ENCODE data around the gene GLT1D1. TPM values are rescaled to one million over a fixed set of nuclear protein-coding genes. Genes with fewer than 3 reads are reported as not detected.

Gene GLT1D1
- total RNA-seq, 1 experiment from 2014 or later: 4.2 TPM

- no peaks in the 10 kb centered on the region for H3K36me3 ChIP-seq
- H3K9me3 ChIP-seq: no peaks in the 10 kb centered on the region
- no peaks in the 10 kb centered on the region for H3K27me3 ChIP-seq
- H3K4me3 ChIP-seq: no peak overlapping the region
- DNase-seq: no peak
These were observed 65.4 kb downstream of the GLT1D1 start for GRCh38 chr12:128918481-128919260.

- H3K27me3 ChIP-seq: no peaks in the 10 kb centered on the region
- H3K36me3 ChIP-seq: no peaks in the 10 kb centered on the region
- DNase-seq: peak; percentile 66
These were observed 67.2 kb downstream of the GLT1D1 start for GRCh38 chr12:128920468-128920867.

GRCh38 chr12:128928361-128928760 lies 75.1 kb downstream of the GLT1D1 start:
- Histone ChIP-seq H3K4me3 (no peak overlapping the region), H3K9me3 (no peaks in the 10 kb centered on the region), H3K36me3 (no peaks in the 10 kb centered on the region), H3K27me3 (no peaks in the 10 kb centered on the region)
- DNase-seq: no peak

More at GRCh38 chr12:128920468-128920867, 67.2 kb downstream of the GLT1D1 start:
- Histone ChIP-seq H3K4me3 (no peak overlapping the region), H3K9me3 (no peaks in the 10 kb centered on the region)

GRCh38 chr12:128929057-128929456 lies 75.8 kb downstream of the GLT1D1 start:
- no peak for DNase-seq
- H3K9me3 ChIP-seq: no peaks in the 10 kb centered on the region
- H3K4me3 ChIP-seq: no peak overlapping the region
- no peaks in the 10 kb centered on the region for H3K36me3 ChIP-seq
- no peaks in the 10 kb centered on the region for H3K27me3 ChIP-seq

- H3K27me3 ChIP-seq: no peaks in the 10 kb centered on the region
These were observed 77.3 kb downstream of the GLT1D1 start for GRCh38 chr12:128930606-128931005.

GRCh38 chr12:128932521-128932920 lies 79.2 kb downstream of the GLT1D1 start:
- DNase-seq: no peak
- Histone ChIP-seq H3K4me3 (no peak overlapping the region), H3K9me3 (no peaks in the 10 kb centered on the region), H3K27me3 (no peaks in the 10 kb centered on the region), H3K36me3 (no peaks in the 10 kb centered on the region)

More at GRCh38 chr12:128930606-128931005, 77.3 kb downstream of the GLT1D1 start:
- Histone ChIP-seq H3K4me3 (no peak overlapping the region), H3K36me3 (no peaks in the 10 kb centered on the region), H3K9me3 (no peaks in the 10 kb centered on the region)
- no peak for DNase-seq

- Histone ChIP-seq H3K4me3 (no peak overlapping the region), H3K36me3 (no peaks in the 10 kb centered on the region), H3K27me3 (no peaks in the 10 kb centered on the region), H3K9me3 (no peaks in the 10 kb centered on the region)
- DNase-seq: no peak
These were observed 79.8 kb downstream of the GLT1D1 start for GRCh38 chr12:128933039-128933438.

- Histone ChIP-seq H3K9me3 (no peaks in the 10 kb centered on the region), H3K36me3 (no peaks in the 10 kb centered on the region), H3K4me3 (no peak overlapping the region), H3K27me3 (no peaks in the 10 kb centered on the region)
- no peak for DNase-seq
These were observed 80.6 kb downstream of the GLT1D1 start for GRCh38 chr12:128933926-128934325.

- DNase-seq: no peak
- Histone ChIP-seq H3K36me3 (no peaks in the 10 kb centered on the region), H3K4me3 (no peak overlapping the region), H3K27me3 (no peaks in the 10 kb centered on the region), H3K9me3 (no peaks in the 10 kb centered on the region)
These were observed 85.6 kb downstream of the GLT1D1 start for GRCh38 chr12:128938886-128939285.

- no peaks in the 10 kb centered on the region for H3K36me3 ChIP-seq
- H3K9me3 ChIP-seq: no peaks in the 10 kb centered on the region
- H3K4me3 ChIP-seq: no peak overlapping the region
- DNase-seq: no peak
- no peaks in the 10 kb centered on the region for H3K27me3 ChIP-seq
These were observed 87.0 kb downstream of the GLT1D1 start for GRCh38 chr12:128940090-128940888.

- H3K27me3 ChIP-seq: no peaks in the 10 kb centered on the region
- no peak overlapping the region for H3K4me3 ChIP-seq
- DNase-seq: no peak
- no peaks in the 10 kb centered on the region for H3K36me3 ChIP-seq
- H3K9me3 ChIP-seq: no peaks in the 10 kb centered on the region
These were observed 87.7 kb downstream of the GLT1D1 start for GRCh38 chr12:128940974-128941373.

GRCh38 chr12:128942960-128943477 lies 89.7 kb downstream of the GLT1D1 start:
- DNase-seq: no peak
- Histone ChIP-seq H3K27me3 (no peaks in the 10 kb centered on the region), H3K4me3 (no peak overlapping the region), H3K36me3 (no peaks in the 10 kb centered on the region), H3K9me3 (no peaks in the 10 kb centered on the region)

GRCh38 chr12:128944956-128945355 lies 91.7 kb downstream of the GLT1D1 start:
- no peaks in the 10 kb centered on the region for H3K36me3 ChIP-seq
- no peaks in the 10 kb centered on the region for H3K27me3 ChIP-seq
- H3K9me3 ChIP-seq: no peaks in the 10 kb centered on the region
- DNase-seq: no peak
- H3K4me3 ChIP-seq: no peak overlapping the region

- Histone ChIP-seq H3K9me3 (no peaks in the 10 kb centered on the region), H3K36me3 (no peaks in the 10 kb centered on the region), H3K4me3 (no peak overlapping the region), H3K27me3 (no peaks in the 10 kb centered on the region)
- DNase-seq: no peak
These were observed 93.9 kb downstream of the GLT1D1 start for GRCh38 chr12:128947209-128947608.

GRCh38 chr12:128949086-128949485 lies 95.8 kb downstream of the GLT1D1 start:
- no peak overlapping the region for H3K4me3 ChIP-seq
- H3K36me3 ChIP-seq: no peaks in the 10 kb centered on the region
- no peak for DNase-seq
- H3K27me3 ChIP-seq: no peaks in the 10 kb centered on the region
- no peaks in the 10 kb centered on the region for H3K9me3 ChIP-seq

GRCh38 chr12:128951448-128951847 lies 98.2 kb downstream of the GLT1D1 start:
- Histone ChIP-seq H3K9me3 (no peaks in the 10 kb centered on the region), H3K4me3 (no peak overlapping the region), H3K36me3 (no peaks in the 10 kb centered on the region), H3K27me3 (no peaks in the 10 kb centered on the region)
- no peak for DNase-seq

- H3K9me3 ChIP-seq: no peaks in the 10 kb centered on the region
- no peaks in the 10 kb centered on the region for H3K36me3 ChIP-seq
- H3K4me3 ChIP-seq: no peak overlapping the region
- H3K27me3 ChIP-seq: no peaks in the 10 kb centered on the region
- DNase-seq: no peak
These were observed 103.5 kb downstream of the GLT1D1 start for GRCh38 chr12:128956755-128957154.

Measured in MG63 (cell line).